ENCODE data around the gene C1orf198.

- TF ChIP-seq, protein P1, sequence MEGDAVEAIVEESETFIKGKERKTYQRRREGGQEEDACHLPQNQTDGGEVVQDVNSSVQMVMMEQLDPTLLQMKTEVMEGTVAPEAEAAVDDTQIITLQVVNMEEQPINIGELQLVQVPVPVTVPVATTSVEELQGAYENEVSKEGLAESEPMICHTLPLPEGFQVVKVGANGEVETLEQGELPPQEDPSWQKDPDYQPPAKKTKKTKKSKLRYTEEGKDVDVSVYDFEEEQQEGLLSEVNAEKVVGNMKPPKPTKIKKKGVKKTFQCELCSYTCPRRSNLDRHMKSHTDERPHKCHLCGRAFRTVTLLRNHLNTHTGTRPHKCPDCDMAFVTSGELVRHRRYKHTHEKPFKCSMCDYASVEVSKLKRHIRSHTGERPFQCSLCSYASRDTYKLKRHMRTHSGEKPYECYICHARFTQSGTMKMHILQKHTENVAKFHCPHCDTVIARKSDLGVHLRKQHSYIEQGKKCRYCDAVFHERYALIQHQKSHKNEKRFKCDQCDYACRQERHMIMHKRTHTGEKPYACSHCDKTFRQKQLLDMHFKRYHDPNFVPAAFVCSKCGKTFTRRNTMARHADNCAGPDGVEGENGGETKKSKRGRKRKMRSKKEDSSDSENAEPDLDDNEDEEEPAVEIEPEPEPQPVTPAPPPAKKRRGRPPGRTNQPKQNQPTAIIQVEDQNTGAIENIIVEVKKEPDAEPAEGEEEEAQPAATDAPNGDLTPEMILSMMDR (IDR thresholded peaks at IDR 0.05; ENCODE audit: insufficient read depth, low read length), result no peak
- TF ChIP-seq POLR2AphosphoS5 (IDR thresholded peaks at IDR 0.05; ENCODE audit: low read depth) (no peak), GABPA (IDR thresholded peaks at IDR 0.05; ENCODE audit: low read depth) (no peak), REST (IDR thresholded peaks at IDR 0.05; ENCODE audit: insufficient replicate concordance, low read depth) (no peak)
These were observed 61.8 kb downstream of the C1orf198 start for GRCh38 chr1:230806552-230806951.

Measured in HL-60 (cell line).